ENCODE data around the gene CAPZB.

The CAPZB gene

GRCh38 chr1:19368964-19369363 is 116.4 kb downstream of the CAPZB start:
- DNase-seq (ENCODE audit: low read depth, low spot score) = no peak

GRCh38 chr1:19368050-19368449 is 117.3 kb downstream of the CAPZB start:
- DNase-seq (ENCODE audit: low read depth, low spot score) = no peak

- peak; percentile 40 for DNase-seq (ENCODE audit: low read depth, low spot score)
Measured at GRCh38 chr1:19367584-19368041, 117.7 kb downstream of the CAPZB start.

GRCh38 chr1:19366599-19367536 is 118.5 kb downstream of the CAPZB start:
- no peak for DNase-seq (ENCODE audit: low read depth, low spot score)

GRCh38 chr1:19365721-19366120 is 119.6 kb downstream of the CAPZB start:
- peak; percentile 32 for DNase-seq (ENCODE audit: low read depth, low spot score)

- DNase-seq (ENCODE audit: low read depth, low spot score) = no peak
Measured at GRCh38 chr1:19363536-19364152, 121.7 kb downstream of the CAPZB start.

GRCh38 chr1:19361611-19362147 is 123.7 kb downstream of the CAPZB start:
- peak; percentile 31 for DNase-seq (ENCODE audit: low read depth, low spot score)

GRCh38 chr1:19360843-19361610 is 124.3 kb downstream of the CAPZB start:
- no peak for DNase-seq (ENCODE audit: low read depth, low spot score)

GRCh38 chr1:19360432-19360831 is 124.9 kb downstream of the CAPZB start:
- DNase-seq (ENCODE audit: low read depth, low spot score) = no peak

GRCh38 chr1:19360016-19360415 is 125.3 kb downstream of the CAPZB start:
- no peak for DNase-seq (ENCODE audit: low read depth, low spot score)

- no peak for DNase-seq (ENCODE audit: low read depth, low spot score)
Measured at GRCh38 chr1:19359357-19359756, 126.0 kb downstream of the CAPZB start.

- DNase-seq (ENCODE audit: low read depth, low spot score) = no peak
Measured at GRCh38 chr1:19358710-19359109, 126.6 kb downstream of the CAPZB start.

- no peak for DNase-seq (ENCODE audit: low read depth, low spot score)
Measured at GRCh38 chr1:19357299-19357986, 127.9 kb downstream of the CAPZB start.

- DNase-seq (ENCODE audit: low read depth, low spot score) = no peak
Measured at GRCh38 chr1:19356266-19356665, 129.1 kb downstream of the CAPZB start.

- DNase-seq (ENCODE audit: low read depth, low spot score) = no peak
Measured at GRCh38 chr1:19354531-19354981, 130.8 kb downstream of the CAPZB start.

- DNase-seq (ENCODE audit: low read depth, low spot score) = no peak
Measured at GRCh38 chr1:19353596-19353995, 131.7 kb downstream of the CAPZB start.

GRCh38 chr1:19352839-19353238 is 132.5 kb downstream of the CAPZB start:
- DNase-seq (ENCODE audit: low read depth, low spot score) = no peak

- no peak for DNase-seq (ENCODE audit: low read depth, low spot score)
Measured at GRCh38 chr1:19351873-19352272, 133.5 kb downstream of the CAPZB start.

GRCh38 chr1:19350566-19350965 is 134.8 kb downstream of the CAPZB start:
- DNase-seq (ENCODE audit: low read depth, low spot score) = no peak

GRCh38 chr1:19349999-19350398 is 135.3 kb downstream of the CAPZB start:
- no peak for DNase-seq (ENCODE audit: low read depth, low spot score)
